GDM1 (cell line): Measurements from ENCODE around the gene DTNBP1.
A peak's percentile ranks its signal among the peaks of the same experiment; 100 is the strongest.

ENCODE experiments used
- DNase-seq: peaks from one replicate; lab custom pipeline; 2025; lab: John Stamatoyannopoulos, UW

Gene DTNBP1

GRCh38 chr6:15662326-15663129, at the start of gene DTNBP1:
Gene DTNBP1 (minus strand): TSS chr6:15663028. CDS start chr6:15662869, 159 bp downstream.
- peak; percentile 77 for DNase-seq

- DNase-seq = no peak
Measured at GRCh38 chr6:15709651-15710269, 46.9 kb upstream of the DTNBP1 start.

- no peak for DNase-seq
Measured at GRCh38 chr6:15708231-15708630, 45.4 kb upstream of the DTNBP1 start.

DNA sequence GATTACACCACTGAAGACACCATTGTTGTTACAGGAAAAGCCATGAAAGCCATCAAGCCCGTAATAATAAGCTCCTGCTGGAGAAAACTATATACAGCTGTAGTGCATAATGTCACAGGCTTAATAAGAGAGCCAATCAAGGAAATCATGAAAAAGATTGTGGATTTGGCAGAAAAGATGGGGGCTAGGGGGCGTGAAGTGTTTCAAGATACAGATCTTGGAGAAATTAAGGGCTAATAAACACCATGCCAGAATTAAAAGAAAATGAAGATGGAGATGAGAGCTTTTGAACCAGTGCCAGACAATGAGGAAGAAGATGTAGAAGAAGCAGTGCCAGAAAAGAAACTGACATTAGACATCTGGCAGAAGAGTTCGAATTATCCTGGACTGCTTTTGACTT, 43.2 kb upstream of the DTNBP1 start:
- DNase-seq = no peak

GRCh38 chr6:15698471-15698870, 35.6 kb upstream of the DTNBP1 start:
- no peak for DNase-seq

GRCh38 chr6:15697895-15698294, 35.1 kb upstream of the DTNBP1 start:
- DNase-seq = no peak

DNA sequence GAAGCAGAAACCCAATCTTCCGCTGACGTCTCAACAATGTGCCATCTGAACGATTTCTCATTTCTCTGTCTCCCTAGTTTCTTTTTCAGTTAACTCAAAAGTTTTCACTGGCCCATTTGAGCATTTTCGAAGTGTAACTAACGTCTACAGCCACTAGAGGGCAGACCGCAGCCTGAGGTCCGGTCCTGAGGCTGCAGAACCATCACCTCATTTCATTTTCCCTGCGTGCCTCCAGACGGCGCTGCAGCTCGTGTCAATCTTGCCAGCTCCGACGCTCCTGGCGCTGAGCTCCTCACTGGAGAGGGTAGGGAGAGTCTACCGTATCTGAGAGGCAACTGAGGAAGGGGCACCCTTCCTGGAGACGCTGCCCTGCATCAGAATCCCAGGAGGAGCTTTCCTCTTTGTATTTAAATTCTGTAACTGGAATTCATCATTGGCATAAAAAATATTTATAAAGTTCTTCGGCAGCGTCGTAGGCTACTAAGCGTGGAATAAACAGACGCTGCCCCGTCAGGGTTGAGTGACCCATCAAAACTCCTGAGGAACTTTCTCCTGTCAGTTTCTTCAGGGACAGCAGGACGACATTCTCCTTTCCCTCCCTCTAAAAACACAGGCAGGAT, 28.5 kb upstream of the DTNBP1 start:
- peak; percentile 79 for DNase-seq

DNA sequence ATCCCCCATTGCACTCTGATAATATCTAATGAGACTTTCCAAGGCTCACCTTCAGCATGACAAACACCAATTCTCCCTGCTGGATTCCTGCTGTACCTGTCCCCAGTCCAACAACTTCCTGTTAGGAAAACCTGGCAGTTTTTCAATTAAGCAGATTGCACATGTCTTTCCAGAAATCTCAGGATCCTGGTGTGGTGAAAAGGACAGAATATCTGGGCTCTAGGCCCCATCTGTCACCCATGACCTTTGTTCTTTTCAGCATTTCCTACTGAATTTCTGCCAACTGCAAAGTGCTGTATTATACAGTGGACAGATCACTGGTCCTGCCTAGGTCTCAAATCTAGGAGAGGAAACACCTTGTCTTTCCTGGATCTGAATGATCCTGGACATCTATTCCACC, 27.7 kb upstream of the DTNBP1 start:
- DNase-seq = no peak

GRCh38 chr6:15689586-15690482, 27.0 kb upstream of the DTNBP1 start:
- no peak for DNase-seq

- DNase-seq = no peak
Measured at GRCh38 chr6:15685619-15686018, 22.8 kb upstream of the DTNBP1 start.

DNA sequence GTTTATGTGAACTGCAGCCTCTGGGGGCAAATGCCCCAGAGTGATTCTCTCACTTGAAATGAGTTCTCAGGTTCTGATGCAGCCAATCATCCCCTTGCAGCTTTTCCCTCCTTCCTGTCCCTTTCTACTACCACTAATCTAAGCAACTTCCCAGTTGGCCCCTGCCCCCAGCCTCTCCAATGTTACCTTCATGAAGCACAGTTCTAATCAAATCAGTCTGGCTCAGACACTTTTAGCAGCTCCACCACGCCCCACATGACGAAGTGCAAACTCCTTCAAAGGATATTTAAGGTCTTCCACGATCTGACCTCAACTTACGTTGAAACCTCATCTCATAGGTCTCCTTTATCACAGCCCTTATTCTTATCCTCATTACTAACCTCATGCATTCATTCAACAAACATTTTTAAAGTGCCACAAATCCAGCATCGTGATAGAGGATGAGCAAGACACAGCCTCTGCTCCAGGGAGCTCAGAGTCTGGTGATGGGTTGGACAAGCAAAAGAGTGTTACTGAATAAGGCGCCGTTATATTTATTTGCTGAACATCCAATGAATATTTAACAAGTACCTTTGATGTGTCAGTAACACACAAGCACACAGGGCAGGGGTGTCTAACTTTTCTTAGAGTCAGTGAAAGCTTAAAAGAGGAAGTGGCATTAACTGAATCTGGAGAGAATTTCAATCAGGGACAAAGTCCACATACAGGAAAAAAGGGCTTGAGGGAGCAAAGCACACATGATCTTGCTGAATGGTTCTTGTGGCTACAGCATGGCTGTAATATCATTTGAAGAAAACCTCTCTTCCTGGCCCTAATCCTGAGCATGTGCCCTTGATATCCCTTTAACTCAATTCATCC, 20.4 kb upstream of the DTNBP1 start:
- DNase-seq = no peak

- DNase-seq = no peak
Measured at GRCh38 chr6:15681946-15682345, 19.1 kb upstream of the DTNBP1 start.

- DNase-seq = no peak
Measured at GRCh38 chr6:15678514-15678913, 15.7 kb upstream of the DTNBP1 start.

DNA sequence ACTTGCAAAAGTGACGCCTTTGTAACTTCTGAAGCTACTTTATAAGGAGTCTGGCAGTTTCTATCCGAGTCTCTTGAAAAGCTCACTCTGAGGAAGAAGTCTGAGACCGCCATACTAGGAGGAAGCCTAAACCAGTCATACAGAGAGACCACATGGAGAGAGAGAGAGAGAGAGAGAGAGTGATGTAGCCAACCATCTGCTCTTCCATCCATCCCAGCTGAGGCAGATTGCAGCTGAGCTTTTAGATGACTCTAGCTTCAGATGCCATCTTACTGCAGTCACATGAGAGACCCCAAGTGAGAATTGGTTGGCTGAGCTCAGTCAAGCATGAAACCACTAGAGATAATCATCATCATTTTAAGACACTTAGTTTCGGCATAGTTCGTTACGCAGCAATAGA, 15.0 kb upstream of the DTNBP1 start:
- DNase-seq = no peak

DNA sequence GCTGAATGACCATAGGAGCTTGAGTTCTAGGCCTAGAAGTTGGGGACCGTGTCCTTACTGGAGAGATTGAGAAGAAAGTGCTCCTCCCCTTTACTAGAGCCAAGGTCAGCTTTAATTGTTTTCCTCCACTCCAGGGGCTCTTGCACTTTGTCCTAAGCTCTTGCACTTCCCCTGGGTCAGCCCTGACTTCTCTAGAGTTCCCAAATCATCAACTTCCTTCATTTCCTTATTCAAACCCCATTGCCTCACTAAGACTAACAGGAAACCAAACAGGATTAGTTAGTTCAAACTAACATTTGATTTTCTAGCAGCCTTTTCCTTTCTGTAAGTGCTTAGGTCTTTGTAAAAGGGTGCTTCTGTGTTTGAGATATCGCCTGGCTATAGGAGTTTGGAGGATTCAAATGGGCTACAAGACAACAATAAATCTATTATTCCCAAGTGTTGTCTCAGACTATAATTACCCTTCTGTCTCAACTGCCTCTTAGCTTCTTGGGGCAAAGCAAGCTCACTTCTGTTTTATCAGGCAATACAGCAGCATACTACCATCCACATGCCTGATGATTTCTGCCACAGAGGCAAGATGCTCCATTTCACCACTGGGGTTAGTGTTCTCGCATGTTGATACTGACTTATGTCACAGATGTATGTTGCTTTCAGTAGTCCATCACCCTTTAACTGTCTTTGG, 12.8 kb upstream of the DTNBP1 start:
- DNase-seq = no peak

DNA sequence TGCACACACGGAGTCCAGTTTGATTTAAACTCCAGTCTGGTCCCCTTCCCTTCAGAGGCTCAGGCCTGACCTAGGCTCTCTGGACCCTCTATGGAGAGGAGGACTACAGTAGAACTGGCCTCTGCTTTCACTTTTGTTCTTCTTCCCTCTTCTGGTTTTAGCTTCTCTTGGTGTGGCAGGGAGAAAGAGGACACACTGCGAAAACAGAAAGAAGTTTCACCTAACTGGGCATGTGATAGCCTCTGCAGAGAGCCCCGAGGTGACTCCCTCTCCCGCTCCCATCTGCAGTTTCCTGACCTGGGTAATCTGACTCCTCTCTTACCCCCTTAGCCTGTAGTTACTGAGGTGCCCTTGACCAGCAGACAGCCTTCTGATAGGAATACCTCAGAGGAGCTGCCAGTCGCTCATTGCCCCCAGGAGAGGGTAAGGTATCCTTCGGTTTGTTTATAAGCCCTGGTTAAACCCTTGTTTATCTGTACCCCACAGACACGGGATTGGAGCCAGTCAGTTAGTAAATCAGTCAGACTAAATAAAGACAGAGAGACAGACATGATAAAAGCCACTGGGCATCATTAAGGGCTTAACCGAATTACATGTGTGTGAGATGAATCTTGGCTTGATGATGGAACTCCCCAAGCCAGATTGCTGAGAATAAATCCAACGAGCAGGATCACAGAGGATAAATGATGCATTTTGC, 12.0 kb upstream of the DTNBP1 start:
- no peak for DNase-seq

DNA sequence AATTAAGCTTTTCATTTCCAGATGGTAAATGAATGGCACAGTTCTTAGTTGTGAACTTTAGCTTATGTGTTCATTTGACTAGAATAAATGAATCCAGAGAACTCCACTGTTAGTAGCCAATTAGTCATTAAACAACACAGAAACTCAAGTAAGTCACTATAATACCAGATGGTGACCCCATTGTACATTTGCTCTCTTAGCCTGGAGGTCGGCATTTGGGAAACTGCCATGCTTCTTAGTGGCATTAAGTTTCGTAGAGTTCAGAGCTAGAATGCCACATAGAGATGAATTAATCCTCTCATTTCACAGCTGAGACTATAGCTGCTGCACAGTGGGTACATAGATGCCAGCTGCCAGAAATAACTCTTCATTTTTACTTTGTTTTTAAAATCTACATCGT, 10.8 kb upstream of the DTNBP1 start:
- no peak for DNase-seq

GRCh38 chr6:15672818-15673217, 10.0 kb upstream of the DTNBP1 start:
- DNase-seq = no peak

GRCh38 chr6:15672291-15672690, 9.5 kb upstream of the DTNBP1 start:
- no peak for DNase-seq

GRCh38 chr6:15668918-15669317, 6.1 kb upstream of the DTNBP1 start:
- no peak for DNase-seq
